ENCODE measurements around the gene LEP.

DNA sequence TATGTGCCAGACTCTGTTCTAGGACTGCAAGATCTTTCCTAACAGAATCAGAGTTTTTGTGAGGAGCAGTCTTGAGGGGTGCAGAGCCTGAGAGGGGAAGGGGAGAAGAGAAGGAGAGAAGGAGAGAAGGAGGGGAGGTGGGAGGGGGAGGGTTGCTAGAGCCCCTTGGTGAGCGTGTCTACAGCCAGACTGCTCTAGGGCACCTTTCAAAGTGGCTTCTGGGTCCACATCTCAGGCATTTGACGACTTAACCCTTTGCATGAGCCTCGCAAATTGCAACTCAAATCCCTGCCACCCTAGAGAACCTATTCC is 31.1 kb upstream of the LEP start:
- TF ChIP-seq ESRRA (IDR thresholded peaks at IDR 0.05; ENCODE audit: borderline replicate concordance, low read length) = no peak
- TF ChIP-seq, protein P1, sequence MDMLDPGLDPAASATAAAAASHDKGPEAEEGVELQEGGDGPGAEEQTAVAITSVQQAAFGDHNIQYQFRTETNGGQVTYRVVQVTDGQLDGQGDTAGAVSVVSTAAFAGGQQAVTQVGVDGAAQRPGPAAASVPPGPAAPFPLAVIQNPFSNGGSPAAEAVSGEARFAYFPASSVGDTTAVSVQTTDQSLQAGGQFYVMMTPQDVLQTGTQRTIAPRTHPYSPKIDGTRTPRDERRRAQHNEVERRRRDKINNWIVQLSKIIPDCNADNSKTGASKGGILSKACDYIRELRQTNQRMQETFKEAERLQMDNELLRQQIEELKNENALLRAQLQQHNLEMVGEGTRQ (IDR thresholded peaks at IDR 0.05) = no peak
- TF ChIP-seq, protein P2, sequence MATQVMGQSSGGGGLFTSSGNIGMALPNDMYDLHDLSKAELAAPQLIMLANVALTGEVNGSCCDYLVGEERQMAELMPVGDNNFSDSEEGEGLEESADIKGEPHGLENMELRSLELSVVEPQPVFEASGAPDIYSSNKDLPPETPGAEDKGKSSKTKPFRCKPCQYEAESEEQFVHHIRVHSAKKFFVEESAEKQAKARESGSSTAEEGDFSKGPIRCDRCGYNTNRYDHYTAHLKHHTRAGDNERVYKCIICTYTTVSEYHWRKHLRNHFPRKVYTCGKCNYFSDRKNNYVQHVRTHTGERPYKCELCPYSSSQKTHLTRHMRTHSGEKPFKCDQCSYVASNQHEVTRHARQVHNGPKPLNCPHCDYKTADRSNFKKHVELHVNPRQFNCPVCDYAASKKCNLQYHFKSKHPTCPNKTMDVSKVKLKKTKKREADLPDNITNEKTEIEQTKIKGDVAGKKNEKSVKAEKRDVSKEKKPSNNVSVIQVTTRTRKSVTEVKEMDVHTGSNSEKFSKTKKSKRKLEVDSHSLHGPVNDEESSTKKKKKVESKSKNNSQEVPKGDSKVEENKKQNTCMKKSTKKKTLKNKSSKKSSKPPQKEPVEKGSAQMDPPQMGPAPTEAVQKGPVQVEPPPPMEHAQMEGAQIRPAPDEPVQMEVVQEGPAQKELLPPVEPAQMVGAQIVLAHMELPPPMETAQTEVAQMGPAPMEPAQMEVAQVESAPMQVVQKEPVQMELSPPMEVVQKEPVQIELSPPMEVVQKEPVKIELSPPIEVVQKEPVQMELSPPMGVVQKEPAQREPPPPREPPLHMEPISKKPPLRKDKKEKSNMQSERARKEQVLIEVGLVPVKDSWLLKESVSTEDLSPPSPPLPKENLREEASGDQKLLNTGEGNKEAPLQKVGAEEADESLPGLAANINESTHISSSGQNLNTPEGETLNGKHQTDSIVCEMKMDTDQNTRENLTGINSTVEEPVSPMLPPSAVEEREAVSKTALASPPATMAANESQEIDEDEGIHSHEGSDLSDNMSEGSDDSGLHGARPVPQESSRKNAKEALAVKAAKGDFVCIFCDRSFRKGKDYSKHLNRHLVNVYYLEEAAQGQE (IDR thresholded peaks at IDR 0.05) = no peak
- TF ChIP-seq, protein P3, sequence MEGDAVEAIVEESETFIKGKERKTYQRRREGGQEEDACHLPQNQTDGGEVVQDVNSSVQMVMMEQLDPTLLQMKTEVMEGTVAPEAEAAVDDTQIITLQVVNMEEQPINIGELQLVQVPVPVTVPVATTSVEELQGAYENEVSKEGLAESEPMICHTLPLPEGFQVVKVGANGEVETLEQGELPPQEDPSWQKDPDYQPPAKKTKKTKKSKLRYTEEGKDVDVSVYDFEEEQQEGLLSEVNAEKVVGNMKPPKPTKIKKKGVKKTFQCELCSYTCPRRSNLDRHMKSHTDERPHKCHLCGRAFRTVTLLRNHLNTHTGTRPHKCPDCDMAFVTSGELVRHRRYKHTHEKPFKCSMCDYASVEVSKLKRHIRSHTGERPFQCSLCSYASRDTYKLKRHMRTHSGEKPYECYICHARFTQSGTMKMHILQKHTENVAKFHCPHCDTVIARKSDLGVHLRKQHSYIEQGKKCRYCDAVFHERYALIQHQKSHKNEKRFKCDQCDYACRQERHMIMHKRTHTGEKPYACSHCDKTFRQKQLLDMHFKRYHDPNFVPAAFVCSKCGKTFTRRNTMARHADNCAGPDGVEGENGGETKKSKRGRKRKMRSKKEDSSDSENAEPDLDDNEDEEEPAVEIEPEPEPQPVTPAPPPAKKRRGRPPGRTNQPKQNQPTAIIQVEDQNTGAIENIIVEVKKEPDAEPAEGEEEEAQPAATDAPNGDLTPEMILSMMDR (IDR thresholded peaks at IDR 0.05) = no peak
- TF ChIP-seq ZSCAN20 (CRISPR knock-in tag; IDR thresholded peaks at IDR 0.05) = no peak
- TF ChIP-seq CBX2 (IDR thresholded peaks at IDR 0.05; ENCODE audit: borderline replicate concordance, low read depth) = no peak
- TF ChIP-seq, protein P4, sequence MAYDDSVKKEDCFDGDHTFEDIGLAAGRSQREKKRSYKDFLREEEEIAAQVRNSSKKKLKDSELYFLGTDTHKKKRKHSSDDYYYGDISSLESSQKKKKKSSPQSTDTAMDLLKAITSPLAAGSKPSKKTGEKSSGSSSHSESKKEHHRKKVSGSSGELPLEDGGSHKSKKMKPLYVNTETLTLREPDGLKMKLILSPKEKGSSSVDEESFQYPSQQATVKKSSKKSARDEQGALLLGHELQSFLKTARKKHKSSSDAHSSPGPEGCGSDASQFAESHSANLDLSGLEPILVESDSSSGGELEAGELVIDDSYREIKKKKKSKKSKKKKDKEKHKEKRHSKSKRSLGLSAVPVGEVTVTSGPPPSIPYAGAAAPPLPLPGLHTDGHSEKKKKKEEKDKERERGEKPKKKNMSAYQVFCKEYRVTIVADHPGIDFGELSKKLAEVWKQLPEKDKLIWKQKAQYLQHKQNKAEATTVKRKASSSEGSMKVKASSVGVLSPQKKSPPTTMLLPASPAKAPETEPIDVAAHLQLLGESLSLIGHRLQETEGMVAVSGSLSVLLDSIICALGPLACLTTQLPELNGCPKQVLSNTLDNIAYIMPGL (CRISPR knock-in tag; IDR thresholded peaks at IDR 0.05; ENCODE audit: borderline replicate concordance) = no peak
- no peak for TF ChIP-seq POLR2A (IDR thresholded peaks at IDR 0.05; ENCODE audit: low read length)
- TF ChIP-seq NR3C1 (IDR thresholded peaks at IDR 0.05) = no peak
- no peak for TF ChIP-seq RAD21 (conservative IDR thresholded peaks at IDR 0.05 in 1 of 2, IDR thresholded peaks at IDR 0.05 in 1 of 2)
- TF ChIP-seq KDM5A (IDR thresholded peaks at IDR 0.05) = no peak
- TF ChIP-seq EP300 (IDR thresholded peaks at IDR 0.05) = no peak

Data from A549 (cell line).